Endodermal cell (in vitro differentiated cells): ENCODE results near the gene CABLES2. TPM values are rescaled to one million over a fixed set of nuclear protein-coding genes. Genes with fewer than 3 reads are reported as not detected.

ENCODE experiments used
- DNase-seq: peaks from one replicate; pipeline ENCODE4 v3.0.0-alpha.2; 2017
- H3K27ac ChIP-seq: 2 replicates; pipeline ENCODE4 v1.5.1; 2013; ENCODE audit warnings: mild to moderate bottlenecking, low read depth, low read length, moderate library complexity
- H3K27me3 ChIP-seq: 2 replicates; pipeline ENCODE4 v1.6.1; 2013; ENCODE audit warnings: mild to moderate bottlenecking, low read length, moderate library complexity; ENCODE audit not compliant: insufficient read depth, control insufficient read depth, poor library complexity, severe bottlenecking
- H3K36me3 ChIP-seq: 2 replicates; pipeline ENCODE4 v1.7.0; 2013; ENCODE audit warnings: mild to moderate bottlenecking, low read length, moderate library complexity; ENCODE audit not compliant: control insufficient read depth, insufficient read depth
- H3K4me1 ChIP-seq: one replicate; pipeline ENCODE4 v1.7.0; 2013; ENCODE audit warnings: low read length; ENCODE audit not compliant: control insufficient read depth, insufficient read depth
- H3K4me3 ChIP-seq: 2 replicates; pipeline ENCODE4 v1.5.1; 2013; ENCODE audit warnings: mild to moderate bottlenecking, low read length, moderate library complexity
- H3K9ac ChIP-seq: 2 replicates; pipeline ENCODE4 v1.6.1; 2013; ENCODE audit warnings: mild to moderate bottlenecking, low read length, moderate library complexity; ENCODE audit not compliant: poor library complexity, severe bottlenecking; ENCODE audit errors: extremely low read depth
- H3K9me3 ChIP-seq: 2 replicates; pipeline ENCODE4 v1.6.1; 2013; ENCODE audit warnings: mild to moderate bottlenecking, low read length, moderate library complexity; ENCODE audit not compliant: control insufficient read depth
- H3K27ac Mint-ChIP-seq: 2 replicates; pipeline ENCODE4 v1.8.0; 2020; ENCODE audit warnings: mixed read lengths
- H3K27me3 Mint-ChIP-seq: 2 replicates; pipeline ENCODE4 v1.8.0; 2021; ENCODE audit warnings: mild to moderate bottlenecking, mixed read lengths; ENCODE audit not compliant: insufficient read depth
- H3K36me3 Mint-ChIP-seq: 2 replicates; pipeline ENCODE4 v1.8.0; 2020; ENCODE audit warnings: low read depth, mixed read lengths
- H3K4me1 Mint-ChIP-seq: 2 replicates; pipeline ENCODE4 v1.8.0; 2020; ENCODE audit warnings: mixed read lengths
- H3K4me3 Mint-ChIP-seq: 2 replicates; pipeline ENCODE4 v1.8.0; 2020; ENCODE audit warnings: mild to moderate bottlenecking, moderate library complexity, mixed read lengths
- H3K9me3 Mint-ChIP-seq: 2 replicates; pipeline ENCODE4 v1.8.0; 2020; ENCODE audit warnings: mild to moderate bottlenecking, mixed read lengths
- WGBS, 2 experiments: methylation state at CpG; one replicate each; pipeline versions ENCODE4 v1.1.5 to v1.1.7; 2013; ENCODE audit warnings: missing lambda C conversion rate in 2 of 2, mixed read lengths in 1 of 2; ENCODE audit not compliant: insufficient coverage in 1 of 2, insufficient read length in 1 of 2; 5-methylcytosine and 5-hydroxymethylcytosine counted together
- total RNA-seq, 2 donors: library from RNA; stranded (reverse); fragmentation: NEBNext Ultra II Directional in 1 of 2; extraction: Animal tissue kit (Norgen Biotek cat#: 25700) in 1 of 2; gene quantifications; 2 replicates in 1 of 2; 3 replicates in 1 of 2; pipeline ENCODE4 v1.2.1, GENCODE V29; 2021
- TF ChIP-seq, protein P1 (sequence below): fragments of 200-600 bp; sonication (generic); conservative IDR thresholded peaks from 2 replicates; pipeline ENCODE4 v1.5.0; 2021; ENCODE audit warnings: antibody characterized with exemption, mild to moderate bottlenecking

The CABLES2 gene
- total RNA-seq, 2 donors from 2014 or later: 10.4 to 15.6 TPM

DNA sequence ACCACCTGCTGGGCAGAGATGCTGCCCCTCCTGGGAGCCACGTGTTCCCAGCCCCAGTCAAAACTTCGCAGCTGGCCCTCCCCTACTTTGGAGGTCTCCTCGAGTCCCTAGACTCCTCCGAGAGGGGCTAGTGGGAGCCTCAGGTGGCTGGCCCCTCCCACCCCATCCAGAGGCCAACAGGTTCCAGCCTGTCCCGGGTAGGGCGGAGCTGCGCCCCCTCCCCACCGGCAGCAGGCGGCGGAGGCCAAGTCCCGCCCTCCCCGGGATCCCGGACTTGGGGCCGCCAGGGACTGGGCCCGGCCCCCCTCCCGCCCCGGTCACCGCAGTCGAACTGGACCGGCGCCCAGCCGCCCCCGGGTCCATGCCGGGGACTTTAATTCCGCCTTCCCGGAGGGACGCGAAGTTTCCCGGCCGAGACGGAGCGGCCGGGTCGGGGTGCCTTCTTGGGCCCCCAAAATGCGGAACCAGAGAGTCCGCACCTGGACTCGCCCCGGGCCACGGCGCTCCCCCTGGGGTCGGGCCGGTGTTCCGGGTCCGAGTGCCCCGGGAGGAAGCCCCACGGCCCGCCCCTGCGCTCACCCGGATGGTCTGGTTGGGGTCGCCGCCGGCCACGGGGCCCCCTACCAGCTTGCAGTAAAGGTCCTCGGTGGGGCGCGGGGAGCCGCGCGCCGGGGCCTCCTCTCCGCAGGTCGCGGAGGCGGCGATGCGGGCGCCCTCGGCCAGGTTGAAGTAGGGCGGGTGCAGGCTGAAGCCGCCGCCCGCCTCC, 40.5 kb downstream of the CABLES2 start:
- H3K36me3 Mint-ChIP-seq: peaks cover 3% of the 10 kb centered on the region
- Histone ChIP-seq H3K4me1 (peaks cover 45% of the 10 kb centered on the region), H3K27ac (no peak overlapping the region), H3K27me3 (no peaks in the 10 kb centered on the region), H3K4me3 (peak overlapping the region; percentile 85), H3K9me3 (no peaks in the 10 kb centered on the region), H3K9ac (peak overlapping the region; percentile 63), H3K36me3 (peaks cover 7% of the 10 kb centered on the region)
- peaks cover 3% of the 10 kb centered on the region for H3K27me3 Mint-ChIP-seq
- TF ChIP-seq, protein P1, sequence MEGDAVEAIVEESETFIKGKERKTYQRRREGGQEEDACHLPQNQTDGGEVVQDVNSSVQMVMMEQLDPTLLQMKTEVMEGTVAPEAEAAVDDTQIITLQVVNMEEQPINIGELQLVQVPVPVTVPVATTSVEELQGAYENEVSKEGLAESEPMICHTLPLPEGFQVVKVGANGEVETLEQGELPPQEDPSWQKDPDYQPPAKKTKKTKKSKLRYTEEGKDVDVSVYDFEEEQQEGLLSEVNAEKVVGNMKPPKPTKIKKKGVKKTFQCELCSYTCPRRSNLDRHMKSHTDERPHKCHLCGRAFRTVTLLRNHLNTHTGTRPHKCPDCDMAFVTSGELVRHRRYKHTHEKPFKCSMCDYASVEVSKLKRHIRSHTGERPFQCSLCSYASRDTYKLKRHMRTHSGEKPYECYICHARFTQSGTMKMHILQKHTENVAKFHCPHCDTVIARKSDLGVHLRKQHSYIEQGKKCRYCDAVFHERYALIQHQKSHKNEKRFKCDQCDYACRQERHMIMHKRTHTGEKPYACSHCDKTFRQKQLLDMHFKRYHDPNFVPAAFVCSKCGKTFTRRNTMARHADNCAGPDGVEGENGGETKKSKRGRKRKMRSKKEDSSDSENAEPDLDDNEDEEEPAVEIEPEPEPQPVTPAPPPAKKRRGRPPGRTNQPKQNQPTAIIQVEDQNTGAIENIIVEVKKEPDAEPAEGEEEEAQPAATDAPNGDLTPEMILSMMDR: no peak
- H3K27ac Mint-ChIP-seq: peak overlapping the region; percentile 30
- H3K4me1 Mint-ChIP-seq: peaks cover 29% of the 10 kb centered on the region
- peak overlapping the region; percentile 62 for H3K4me3 Mint-ChIP-seq
- H3K9me3 Mint-ChIP-seq: no peaks in the 10 kb centered on the region
- 0 to 1% methylated on average over 27 to 72 of the region's 72 CpGs for WGBS, 2 experiments
- peak; percentile 91 for DNase-seq

DNA sequence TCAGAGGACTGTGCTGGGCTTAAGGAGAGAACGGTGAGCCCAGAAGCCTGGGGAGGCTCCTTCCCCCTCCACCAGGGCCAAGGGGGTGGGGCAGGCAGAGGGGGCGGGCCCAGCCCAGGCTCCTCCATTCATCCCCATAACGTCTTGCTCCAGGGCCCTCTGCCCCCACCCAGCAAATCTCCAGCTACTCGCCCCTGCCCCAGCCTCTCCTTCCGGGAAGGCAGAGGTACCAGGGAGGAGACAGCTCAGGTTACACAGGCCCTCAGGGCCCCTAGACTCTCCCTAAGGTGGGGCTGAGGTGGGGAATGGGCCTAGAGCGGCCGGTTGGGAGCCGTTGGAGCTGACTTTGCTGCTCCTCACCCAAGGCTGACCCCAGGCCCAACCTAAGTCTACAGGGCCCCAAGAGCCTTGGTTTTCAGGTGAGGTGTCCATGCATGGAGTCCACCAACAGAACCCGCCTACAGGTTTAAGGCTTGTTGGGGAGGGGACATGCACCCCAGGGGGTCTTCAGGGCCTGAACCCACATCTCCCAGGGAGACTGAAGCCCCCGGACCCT, 41.2 kb downstream of the CABLES2 start:
- peak; percentile 84 for DNase-seq
- Histone ChIP-seq H3K9me3 (no peaks in the 10 kb centered on the region), H3K27me3 (no peaks in the 10 kb centered on the region), H3K36me3 (peaks cover 13% of the 10 kb centered on the region), H3K4me1 (peaks cover 52% of the 10 kb centered on the region), H3K4me3 (peak overlapping the region; percentile 85), H3K9ac (peak overlapping the region; percentile 63), H3K27ac (no peak overlapping the region)
- Mint-ChIP-seq H3K9me3 (no peaks in the 10 kb centered on the region), H3K27me3 (peaks cover 3% of the 10 kb centered on the region), H3K4me3 (peak overlapping the region; percentile 62), H3K27ac (peak overlapping the region; percentile 30), H3K4me1 (peaks cover 30% of the 10 kb centered on the region), H3K36me3 (peaks cover 3% of the 10 kb centered on the region)
- TF ChIP-seq, protein P1: no peak
- 16 to 20% methylated on average over 3 to 10 of the region's 10 CpGs for WGBS, 2 experiments

DNA sequence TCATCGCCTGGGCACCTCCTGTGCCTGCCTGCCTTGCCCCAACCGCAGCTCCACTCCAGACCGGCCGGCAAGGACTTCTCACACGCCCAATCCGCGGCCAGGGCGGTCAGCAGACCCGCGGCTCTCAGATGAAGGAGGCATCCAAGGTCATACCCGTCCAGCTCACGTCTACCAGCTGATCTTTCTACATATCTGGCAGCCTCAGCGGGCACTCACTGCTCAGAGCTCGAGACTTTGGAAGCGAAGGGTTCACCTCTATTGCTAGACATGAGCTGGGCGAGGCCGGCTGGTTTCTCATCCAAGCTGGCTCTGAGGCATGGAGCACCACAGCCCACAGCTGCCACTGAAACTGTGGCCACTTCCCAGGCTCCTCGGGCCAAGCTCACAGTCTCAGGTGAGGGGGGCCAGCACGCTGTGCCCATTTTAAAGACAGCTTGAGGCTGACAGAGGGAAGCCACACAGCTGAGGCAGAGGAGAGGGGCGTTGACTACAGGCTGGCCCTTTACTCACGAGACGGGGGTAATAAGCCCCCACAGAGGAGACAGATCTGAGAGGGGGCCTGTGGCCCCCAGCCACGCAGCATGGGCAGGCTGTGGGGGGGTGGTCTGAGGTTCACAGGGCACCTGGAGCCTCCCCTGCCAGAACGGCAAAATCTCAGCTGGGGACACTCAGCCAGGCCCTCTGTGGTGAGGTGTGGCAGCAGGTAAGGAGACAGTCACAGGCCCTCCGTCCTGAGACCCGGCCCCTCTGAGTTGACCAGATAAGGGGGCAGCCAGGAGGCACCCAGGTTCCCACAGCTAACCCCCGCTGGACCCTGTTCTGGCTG, 42.0 kb downstream of the CABLES2 start:
- Mint-ChIP-seq H3K36me3 (peaks cover 3% of the 10 kb centered on the region), H3K9me3 (no peaks in the 10 kb centered on the region), H3K27me3 (peaks cover 3% of the 10 kb centered on the region), H3K4me1 (peaks cover 30% of the 10 kb centered on the region), H3K27ac (peak overlapping the region; percentile 76), H3K4me3 (peak overlapping the region; percentile 62)
- TF ChIP-seq, protein P1: no peak
- peak overlapping the region; percentile 85 for H3K4me3 ChIP-seq
- peak overlapping the region; percentile 63 for H3K9ac ChIP-seq
- H3K36me3 ChIP-seq: peaks cover 16% of the 10 kb centered on the region
- no peaks in the 10 kb centered on the region for H3K27me3 ChIP-seq
- H3K9me3 ChIP-seq: no peaks in the 10 kb centered on the region
- 89 to 93% methylated on average over 22 to 27 of the region's 27 CpGs for WGBS, 2 experiments
- no peak overlapping the region for H3K27ac ChIP-seq
- DNase-seq: peak; percentile 58
- peaks cover 53% of the 10 kb centered on the region for H3K4me1 ChIP-seq
